Measurements from ENCODE around the gene CCL25. TPM values are rescaled to one million over a fixed set of nuclear protein-coding genes. Genes with fewer than 3 reads are reported as not detected.

Gene CCL25
- total RNA-seq, 4 donors from 2014 or later: not detected

GRCh38 chr19:8017808-8018207 lies 34.8 kb upstream of the CCL25 start:
- intact Hi-C loops (cut with DNase I; ENCODE audit: low total_unique reads) (no loop called here), in situ Hi-C loops (cut with MboI; ENCODE audit: low pct_ligation_motif_present in 1 of 4, low pct_unique_long_range_greater_than_20kb in 1 of 4, low sequenced_read_pairs in 3 of 4) (no loop called here)
- Histone ChIP-seq H3K9me3 (no peaks in the 10 kb centered on the region), H3K4me1 (no peaks in the 10 kb centered on the region), H3K27me3 (no peaks in the 10 kb centered on the region), H3K27ac (no peak overlapping the region), H3K36me3 (no peaks in the 10 kb centered on the region), H3K4me3 (no peak overlapping the region)
- peak; percentile 51 for DNase-seq
- 43 to 70% methylated on average over 7 to 14 of the region's 14 CpGs for WGBS, 2 donors (ENCODE audit: low coverage in 1 of 2)
- no peak for TF ChIP-seq POLR2AphosphoS5 (IDR thresholded peaks at IDR 0.05)
- TF ChIP-seq CTCF (IDR thresholded peaks at IDR 0.05): peak in 4 of 5 experiments; percentile 20 to 33 (median 28)
- no peak for TF ChIP-seq EP300 (IDR thresholded peaks at IDR 0.05; ENCODE audit: low read depth)

- Histone ChIP-seq H3K27ac (no peak overlapping the region), H3K4me3 (no peak overlapping the region), H3K4me1 (no peaks in the 10 kb centered on the region), H3K9me3 (no peaks in the 10 kb centered on the region), H3K36me3 (no peaks in the 10 kb centered on the region), H3K27me3 (no peaks in the 10 kb centered on the region)
- no peak for DNase-seq
- intact Hi-C loops (cut with DNase I; ENCODE audit: low total_unique reads) (loop anchor here (5.0 kb wide), 1 partner anchor 703 kb away; no protein-coding TSS in a partner anchor), in situ Hi-C loops (cut with MboI; ENCODE audit: low pct_ligation_motif_present in 1 of 4, low pct_unique_long_range_greater_than_20kb in 1 of 4, low sequenced_read_pairs in 3 of 4) (no loop called here)
- WGBS, 2 donors (ENCODE audit: low coverage in 1 of 2): 86 to 88% methylated on average over 8 to 9 of the region's 9 CpGs
- TF ChIP-seq CTCF (IDR thresholded peaks at IDR 0.05) (no peak), EP300 (IDR thresholded peaks at IDR 0.05; ENCODE audit: low read depth) (no peak), POLR2AphosphoS5 (IDR thresholded peaks at IDR 0.05) (no peak), POLR2A (IDR thresholded peaks at IDR 0.05) (no peak)
These were observed 31.9 kb upstream of the CCL25 start for GRCh38 chr19:8020681-8021080.

GRCh38 chr19:8021374-8021773 lies 31.2 kb upstream of the CCL25 start:
- no peaks in the 10 kb centered on the region for H3K36me3 ChIP-seq
- no peak overlapping the region for H3K4me3 ChIP-seq
- intact Hi-C loops (cut with DNase I; ENCODE audit: low total_unique reads): loop anchor here (5.0 kb wide), 1 partner anchor 704 kb away; no protein-coding TSS in a partner anchor
- no peak for DNase-seq
- in situ Hi-C loops (cut with MboI; ENCODE audit: low pct_ligation_motif_present in 1 of 4, low pct_unique_long_range_greater_than_20kb in 1 of 4, low sequenced_read_pairs in 3 of 4): no loop called here
- H3K27me3 ChIP-seq: no peaks in the 10 kb centered on the region
- TF ChIP-seq CTCF (IDR thresholded peaks at IDR 0.05): no peak
- H3K27ac ChIP-seq: no peak overlapping the region
- H3K4me1 ChIP-seq: no peaks in the 10 kb centered on the region
- 81 to 95% methylated on average over 3 to 8 of the region's 8 CpGs for WGBS, 2 donors (ENCODE audit: low coverage in 1 of 2)
- H3K9me3 ChIP-seq: no peaks in the 10 kb centered on the region

GRCh38 chr19:8022275-8022674 lies 30.3 kb upstream of the CCL25 start:
- Histone ChIP-seq H3K36me3 (no peaks in the 10 kb centered on the region), H3K27ac (no peak overlapping the region), H3K4me3 (no peak overlapping the region), H3K4me1 (no peaks in the 10 kb centered on the region), H3K27me3 (no peaks in the 10 kb centered on the region), H3K9me3 (no peaks in the 10 kb centered on the region)
- in situ Hi-C loops (cut with MboI; ENCODE audit: low pct_ligation_motif_present in 1 of 4, low pct_unique_long_range_greater_than_20kb in 1 of 4, low sequenced_read_pairs in 3 of 4): no loop called here
- WGBS, 2 donors (ENCODE audit: low coverage in 1 of 2): 77 to 82% methylated on average over 7 to 13 of the region's 13 CpGs
- DNase-seq: no peak
- TF ChIP-seq CTCF (IDR thresholded peaks at IDR 0.05) (no peak), EP300 (IDR thresholded peaks at IDR 0.05; ENCODE audit: low read depth) (no peak), POLR2AphosphoS5 (IDR thresholded peaks at IDR 0.05) (no peak), POLR2A (IDR thresholded peaks at IDR 0.05) (no peak)
- intact Hi-C loops (cut with DNase I; ENCODE audit: low total_unique reads): loop anchor here (5.0 kb wide), 1 partner anchor 705 kb away; no protein-coding TSS in a partner anchor

Data from transverse colon (tissue), 4 donors.